ENCODE data around the gene CEP97. TPM values are rescaled to one million over a fixed set of nuclear protein-coding genes. Genes with fewer than 3 reads are reported as not detected.
"Not testable (repeated sequence)": the region's sequence is repeated elsewhere in the genome, so short reads cannot be mapped to it uniquely, and the experiment has no call there.

Gene CEP97
- total RNA-seq, 1 experiment from 2014 or later, result 12.0 TPM

GRCh38 chr3:101703169-101703568 is 21.2 kb upstream of the CEP97 start (continued):
- TF ChIP-seq, protein P1, sequence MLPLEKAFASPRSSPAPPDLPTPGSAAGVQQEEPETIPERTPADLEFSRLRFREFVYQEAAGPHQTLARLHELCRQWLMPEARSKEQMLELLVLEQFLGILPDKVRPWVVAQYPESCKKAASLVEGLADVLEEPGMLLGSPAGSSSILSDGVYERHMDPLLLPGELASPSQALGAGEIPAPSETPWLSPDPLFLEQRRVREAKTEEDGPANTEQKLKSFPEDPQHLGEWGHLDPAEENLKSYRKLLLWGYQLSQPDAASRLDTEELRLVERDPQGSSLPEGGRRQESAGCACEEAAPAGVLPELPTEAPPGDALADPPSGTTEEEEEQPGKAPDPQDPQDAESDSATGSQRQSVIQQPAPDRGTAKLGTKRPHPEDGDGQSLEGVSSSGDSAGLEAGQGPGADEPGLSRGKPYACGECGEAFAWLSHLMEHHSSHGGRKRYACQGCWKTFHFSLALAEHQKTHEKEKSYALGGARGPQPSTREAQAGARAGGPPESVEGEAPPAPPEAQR (CRISPR knock-in tag; IDR thresholded peaks at IDR 0.05), result no peak
- TF ChIP-seq, protein P2, sequence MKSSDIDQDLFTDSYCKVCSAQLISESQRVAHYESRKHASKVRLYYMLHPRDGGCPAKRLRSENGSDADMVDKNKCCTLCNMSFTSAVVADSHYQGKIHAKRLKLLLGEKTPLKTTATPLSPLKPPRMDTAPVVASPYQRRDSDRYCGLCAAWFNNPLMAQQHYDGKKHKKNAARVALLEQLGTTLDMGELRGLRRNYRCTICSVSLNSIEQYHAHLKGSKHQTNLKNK (CRISPR knock-in tag; IDR thresholded peaks at IDR 0.05), result no peak
- TF ChIP-seq SMAD3 (CRISPR knock-in tag; IDR thresholded peaks at IDR 0.05; ENCODE audit: borderline replicate concordance), result no peak

DNA sequence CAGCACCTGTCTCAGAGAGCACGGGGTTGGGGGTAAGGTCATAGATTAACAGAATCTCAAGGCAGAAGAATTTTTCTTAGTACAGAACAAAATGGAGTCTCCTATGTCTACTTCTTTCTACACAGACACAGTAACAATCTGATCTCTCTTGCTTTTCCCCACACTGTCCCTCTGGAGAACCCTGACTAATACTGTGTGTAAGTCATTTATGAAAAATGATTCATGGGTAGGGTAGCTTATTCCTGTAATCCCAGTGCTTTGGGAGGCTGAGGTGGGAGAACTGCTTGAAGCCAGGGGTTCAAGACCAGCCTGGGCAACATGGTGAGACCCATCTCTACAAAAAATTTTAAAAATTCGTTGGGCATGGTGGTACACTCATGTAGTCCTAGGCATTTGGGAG is 19.8 kb upstream of the CEP97 start:
- H3K9me3 Mint-ChIP-seq; CTCF ChIA-PET; DNase-seq (ENCODE audit: low spot score); ATAC-seq; POLR2A ChIA-PET; H3K4me3 Mint-ChIP-seq; H3K27me3 Mint-ChIP-seq (ENCODE audit: low read depth); H3K27ac Mint-ChIP-seq; H3K36me3 Mint-ChIP-seq: not testable (repeated sequence)
- peaks cover 18% of the 10 kb centered on the region for H3K4me1 Mint-ChIP-seq

GRCh38 chr3:101709126-101709525 is 15.3 kb upstream of the CEP97 start:
- DNase-seq (ENCODE audit: low spot score), result no peak
- H3K9me3 Mint-ChIP-seq, result peaks cover 6% of the 10 kb centered on the region
- ATAC-seq, result no peak
- no peaks in the 10 kb centered on the region for H3K36me3 Mint-ChIP-seq
- ChIA-PET CTCF (no interaction called here), POLR2A (no interaction called here)
- peaks cover 4% of the 10 kb centered on the region; the same call in 1 of the 2 replicates for H3K4me1 Mint-ChIP-seq
- H3K27me3 Mint-ChIP-seq (ENCODE audit: low read depth), result peaks cover 2% of the 10 kb centered on the region; the same call in 1 of the 2 replicates
- H3K4me3 Mint-ChIP-seq, result no peak overlapping the region
- H3K27ac Mint-ChIP-seq, result no peak overlapping the region
- no peak for TF ChIP-seq ATF1 (CRISPR knock-in tag; IDR thresholded peaks at IDR 0.05)
- no peak for TF ChIP-seq ZNF532 (CRISPR knock-in tag; IDR thresholded peaks at IDR 0.05; ENCODE audit: borderline replicate concordance)
- TF ChIP-seq, protein P3, sequence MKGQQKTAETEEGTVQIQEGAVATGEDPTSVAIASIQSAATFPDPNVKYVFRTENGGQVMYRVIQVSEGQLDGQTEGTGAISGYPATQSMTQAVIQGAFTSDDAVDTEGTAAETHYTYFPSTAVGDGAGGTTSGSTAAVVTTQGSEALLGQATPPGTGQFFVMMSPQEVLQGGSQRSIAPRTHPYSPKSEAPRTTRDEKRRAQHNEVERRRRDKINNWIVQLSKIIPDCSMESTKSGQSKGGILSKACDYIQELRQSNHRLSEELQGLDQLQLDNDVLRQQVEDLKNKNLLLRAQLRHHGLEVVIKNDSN (CRISPR knock-in tag; IDR thresholded peaks at IDR 0.05), result no peak
- no peak for TF ChIP-seq ATF2 (CRISPR knock-in tag; IDR thresholded peaks at IDR 0.05; ENCODE audit: borderline replicate concordance, low read depth)
- TF ChIP-seq, protein P4, sequence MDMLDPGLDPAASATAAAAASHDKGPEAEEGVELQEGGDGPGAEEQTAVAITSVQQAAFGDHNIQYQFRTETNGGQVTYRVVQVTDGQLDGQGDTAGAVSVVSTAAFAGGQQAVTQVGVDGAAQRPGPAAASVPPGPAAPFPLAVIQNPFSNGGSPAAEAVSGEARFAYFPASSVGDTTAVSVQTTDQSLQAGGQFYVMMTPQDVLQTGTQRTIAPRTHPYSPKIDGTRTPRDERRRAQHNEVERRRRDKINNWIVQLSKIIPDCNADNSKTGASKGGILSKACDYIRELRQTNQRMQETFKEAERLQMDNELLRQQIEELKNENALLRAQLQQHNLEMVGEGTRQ (CRISPR knock-in tag; IDR thresholded peaks at IDR 0.05), result no peak
- TF ChIP-seq FOXP1 (CRISPR knock-in tag; IDR thresholded peaks at IDR 0.05; ENCODE audit: borderline replicate concordance), result no peak
- no peak for TF ChIP-seq IRF2 (CRISPR knock-in tag; IDR thresholded peaks at IDR 0.05; ENCODE audit: borderline replicate concordance, low read depth)
- TF ChIP-seq AFF4 (CRISPR knock-in tag; IDR thresholded peaks at IDR 0.05; ENCODE audit: borderline replicate concordance), result no peak
- TF ChIP-seq, protein P1 (CRISPR knock-in tag; IDR thresholded peaks at IDR 0.05), result no peak
- TF ChIP-seq, protein P5, sequence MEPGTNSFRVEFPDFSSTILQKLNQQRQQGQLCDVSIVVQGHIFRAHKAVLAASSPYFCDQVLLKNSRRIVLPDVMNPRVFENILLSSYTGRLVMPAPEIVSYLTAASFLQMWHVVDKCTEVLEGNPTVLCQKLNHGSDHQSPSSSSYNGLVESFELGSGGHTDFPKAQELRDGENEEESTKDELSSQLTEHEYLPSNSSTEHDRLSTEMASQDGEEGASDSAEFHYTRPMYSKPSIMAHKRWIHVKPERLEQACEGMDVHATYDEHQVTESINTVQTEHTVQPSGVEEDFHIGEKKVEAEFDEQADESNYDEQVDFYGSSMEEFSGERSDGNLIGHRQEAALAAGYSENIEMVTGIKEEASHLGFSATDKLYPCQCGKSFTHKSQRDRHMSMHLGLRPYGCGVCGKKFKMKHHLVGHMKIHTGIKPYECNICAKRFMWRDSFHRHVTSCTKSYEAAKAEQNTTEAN (CRISPR knock-in tag; IDR thresholded peaks at IDR 0.05), result no peak
- no peak for TF ChIP-seq ZNF138 (CRISPR knock-in tag; conservative IDR thresholded peaks at IDR 0.05)
- no peak for TF ChIP-seq CBFB (CRISPR knock-in tag; IDR thresholded peaks at IDR 0.05; ENCODE audit: low read depth)

Measured in WTC11 (cell line).